ENCODE results near the gene CAD. TPM values are rescaled to one million over a fixed set of nuclear protein-coding genes. Genes with fewer than 3 reads are reported as not detected.

The CAD gene
- total and polyA plus RNA-seq, 2 donors (not counting 1 experiment from before 2014, with no cell fraction given): 35.6 to 48.5 TPM

GRCh38 chr2:27243391-27244130 is 26.4 kb downstream of the CAD start:
- Mint-ChIP-seq H3K9me3 (ENCODE audit: insufficient read depth) (no peaks in the 10 kb centered on the region), H3K4me3 (no peak overlapping the region), H3K27ac (no peak overlapping the region), H3K27me3 (peaks cover 5% of the 10 kb centered on the region), H3K4me1 (no peaks in the 10 kb centered on the region)
- H3K27ac ChIP-seq (ENCODE audit: low read length in 2 of 2): no peak overlapping the region
- H3K4me2 ChIP-seq (replicated peaks; ENCODE audit: low read depth, low read length, poor library complexity, severe bottlenecking): no peak overlapping the region
- H3K79me2 ChIP-seq (ENCODE audit: control insufficient read depth, insufficient read depth, low read length): no peaks in the 10 kb centered on the region
- H3K36me3 ChIP-seq (replicated peaks in 1 of 2; ENCODE audit: control extremely low read depth in 1 of 2, control insufficient read depth in 1 of 2, extremely low read depth in 1 of 2, insufficient read depth in 2 of 2, low read length in 1 of 2): peaks cover 0 to 49% of the 10 kb centered on the region in 2 experiments
- no peaks in the 10 kb centered on the region for H3K4me1 ChIP-seq (ENCODE audit: control insufficient read depth in 2 of 2, insufficient read depth in 2 of 2, low read length in 2 of 2)
- no peaks in the 10 kb centered on the region for H3K27me3 ChIP-seq (replicated peaks in 1 of 4; ENCODE audit: control extremely low read depth in 1 of 4, control insufficient read depth in 3 of 4, insufficient read depth in 4 of 4, low read length in 3 of 4)
- intact Hi-C loops (cut with micrococcal nuclease): no loop called here
- ChIA-PET CTCF (no interaction called here), POLR2A (interaction anchor here (0.7 kb wide), 1 partner anchor 32 kb away, joined by 15 read pairs; no protein-coding TSS in a partner anchor)
- no peaks in the 10 kb centered on the region for H3K9me3 ChIP-seq (ENCODE audit: control extremely low read depth in 1 of 3, control insufficient read depth in 2 of 3, insufficient read depth in 1 of 3, low read length in 2 of 3)
- H3K9ac ChIP-seq (ENCODE audit: low read length): no peak overlapping the region
- H2AFZ ChIP-seq (ENCODE audit: insufficient read depth, low read depth, low read length, poor library complexity, severe bottlenecking): no peak overlapping the region
- WGBS (ENCODE audit: insufficient coverage): 98% methylated on average over 17 of the region's 19 CpGs
- H4K20me1 ChIP-seq (ENCODE audit: control insufficient read depth, insufficient read depth, low read length, poor library complexity, severe bottlenecking): no peaks in the 10 kb centered on the region
- TF ChIP-seq EZH2 (IDR thresholded peaks at IDR 0.05; ENCODE audit: borderline replicate concordance, insufficient read depth, low read depth, low read length, poor library complexity, severe bottlenecking): no peak
- no peak for TF ChIP-seq CTCF (IDR thresholded peaks at IDR 0.05)
- ATAC-seq (ENCODE audit: low read depth): no peak
- H3K4me3 ChIP-seq (ENCODE audit: control extremely low read depth in 1 of 5, extremely low read depth in 1 of 5, insufficient read depth in 1 of 5, low read depth in 2 of 5, low read length in 4 of 5): no peak overlapping the region
- DNase-seq: no peak

GRCh38 chr2:27245116-27245515 is 27.9 kb downstream of the CAD start:
- intact Hi-C loops (cut with micrococcal nuclease): no loop called here
- peaks cover 0 to under 1% (median 0%) of the 10 kb centered on the region in 3 donors for H3K9me3 ChIP-seq (ENCODE audit: control extremely low read depth in 1 of 3, control insufficient read depth in 2 of 3, insufficient read depth in 1 of 3, low read length in 2 of 3)
- H3K27ac ChIP-seq (ENCODE audit: low read length in 2 of 2): no peak overlapping the region
- H3K4me3 ChIP-seq (ENCODE audit: control extremely low read depth in 1 of 5, extremely low read depth in 1 of 5, insufficient read depth in 1 of 5, low read depth in 2 of 5, low read length in 4 of 5): no peak overlapping the region
- H3K27me3 ChIP-seq (replicated peaks in 1 of 4; ENCODE audit: control extremely low read depth in 1 of 4, control insufficient read depth in 3 of 4, insufficient read depth in 4 of 4, low read length in 3 of 4): peaks cover 0 to 7% (median 3%) of the 10 kb centered on the region in 4 experiments
- Mint-ChIP-seq H3K9me3 (ENCODE audit: insufficient read depth) (no peaks in the 10 kb centered on the region), H3K27me3 (peaks cover 13% of the 10 kb centered on the region), H3K4me3 (no peak overlapping the region), H3K4me1 (no peaks in the 10 kb centered on the region), H3K27ac (no peak overlapping the region)
- H4K20me1 ChIP-seq (ENCODE audit: control insufficient read depth, insufficient read depth, low read length, poor library complexity, severe bottlenecking): no peaks in the 10 kb centered on the region
- no peak overlapping the region for H2AFZ ChIP-seq (ENCODE audit: insufficient read depth, low read depth, low read length, poor library complexity, severe bottlenecking)
- TF ChIP-seq CTCF (IDR thresholded peaks at IDR 0.05) (no peak), EZH2 (IDR thresholded peaks at IDR 0.05; ENCODE audit: borderline replicate concordance, insufficient read depth, low read depth, low read length, poor library complexity, severe bottlenecking) (no peak)
- ATAC-seq (ENCODE audit: low read depth) (no peak), DNase-seq (no peak)
- H3K4me1 ChIP-seq (ENCODE audit: control insufficient read depth in 2 of 2, insufficient read depth in 2 of 2, low read length in 2 of 2): peaks cover 0 to 1% of the 10 kb centered on the region in 2 donors
- H3K79me2 ChIP-seq (ENCODE audit: control insufficient read depth, insufficient read depth, low read length): no peaks in the 10 kb centered on the region
- ChIA-PET CTCF (no interaction called here), POLR2A (no interaction called here)
- H3K4me2 ChIP-seq (replicated peaks; ENCODE audit: low read depth, low read length, poor library complexity, severe bottlenecking): no peak overlapping the region
- peaks cover 0 to 37% of the 10 kb centered on the region in 2 experiments for H3K36me3 ChIP-seq (replicated peaks in 1 of 2; ENCODE audit: control extremely low read depth in 1 of 2, control insufficient read depth in 1 of 2, extremely low read depth in 1 of 2, insufficient read depth in 2 of 2, low read length in 1 of 2)
- no peak overlapping the region for H3K9ac ChIP-seq (ENCODE audit: low read length)
- WGBS (ENCODE audit: insufficient coverage): 98% methylated on average over 6 of the region's 10 CpGs

Data from B cell (primary cell).